OCI-LY7 (cell line): ENCODE data around the gene VEZF1. TPM values are rescaled to one million over a fixed set of nuclear protein-coding genes. Genes with fewer than 3 reads are reported as not detected.

Experiments
- BruUV-seq: library from RNA; stranded (reverse); fragments of 400-500 nt; replicated peaks from 2 replicates; lab custom pipeline; 2021; lab: Mats Ljungman, UMichigan
- CTCF ChIA-PET: fragments of 300-600 bp; sonication (Branson Sonifier 250); formaldehyde crosslinking; loops from one replicate; lab custom pipeline; 2022; ENCODE audit warnings: antibody characterized with exemption; ENCODE audit not compliant: unreplicated experiment; lab: Charles Lee
- POLR2A ChIA-PET: fragments of 300-600 bp; sonication (Branson Sonifier 250); formaldehyde crosslinking; loops from one replicate; lab custom pipeline; 2022; ENCODE audit warnings: antibody characterized with exemption; lab: Charles Lee
- DNase-seq: peaks from one replicate; pipeline ENCODE4 v3.0.0-alpha.2; 2015; ENCODE audit warnings: low spot score
- H2AFZ ChIP-seq: fragments of 200-600 bp; sonication (generic), shearing (Covaris generic); 2 replicates; pipeline ENCODE4 v1.6.1; 2014; ENCODE audit warnings: mild to moderate bottlenecking, antibody characterized with exemption, low read length, moderate library complexity
- H3K27ac ChIP-seq: fragments of 200-600 bp; sonication (generic); 2 replicates; pipeline ENCODE4 v1.5.1; 2014; ENCODE audit warnings: mixed run types, low read depth, mild to moderate bottlenecking, moderate library complexity, low read length, inconsistent platforms; ENCODE audit not compliant: poor library complexity, severe bottlenecking
- H3K36me3 ChIP-seq: fragments of 200-600 bp; sonication (generic); 2 replicates; pipeline ENCODE4 v1.6.1; 2014; ENCODE audit warnings: mild to moderate bottlenecking, antibody characterized with exemption, low read length, moderate library complexity, mixed read lengths; ENCODE audit not compliant: insufficient read depth
- H3K4me1 ChIP-seq: fragments of 200-600 bp; sonication (generic); 2 replicates; pipeline ENCODE4 v1.5.1; 2014; ENCODE audit warnings: mild to moderate bottlenecking, low read length; ENCODE audit not compliant: insufficient read depth, poor library complexity, severe bottlenecking
- H3K4me2 ChIP-seq: fragments of 200-600 bp; sonication (generic); 2 replicates; pipeline ENCODE4 v1.6.1; 2014; ENCODE audit warnings: mild to moderate bottlenecking, low read length
- H3K4me3 ChIP-seq: fragments of 200-600 bp; sonication (generic); 2 replicates; pipeline ENCODE4 v1.5.1; 2014; ENCODE audit warnings: mild to moderate bottlenecking, low read depth, low read length; ENCODE audit not compliant: poor library complexity, severe bottlenecking
- H3K79me2 ChIP-seq: fragments of 200-600 bp; sonication (generic); 2 replicates; pipeline ENCODE4 v1.6.1; 2016; ENCODE audit warnings: low read depth, mild to moderate bottlenecking, low read length, moderate library complexity, mixed read lengths; ENCODE audit not compliant: insufficient read depth
- H3K9me2 ChIP-seq: fragments of 200-600 bp; sonication (generic); 2 replicates; pipeline ENCODE4 v1.6.1; 2016; ENCODE audit warnings: mild to moderate bottlenecking, low read length, mixed read lengths; ENCODE audit not compliant: insufficient read depth
- H3K9me3 ChIP-seq: fragments of 200-600 bp; sonication (generic); 2 replicates; pipeline ENCODE4 v1.6.1; 2014; ENCODE audit warnings: mild to moderate bottlenecking, mixed run types, low read length, mixed read lengths
- H4K20me1 ChIP-seq: fragments of 200-600 bp; sonication (generic); 2 replicates; pipeline ENCODE4 v1.6.1; 2014; ENCODE audit warnings: mild to moderate bottlenecking, antibody characterized with exemption, low read length, moderate library complexity, mixed read lengths; ENCODE audit not compliant: insufficient read depth
- EZH2phosphoT487 ChIP-seq: fragments of 200-600 bp; sonication (generic); IDR thresholded peaks from 2 replicates; pipeline ENCODE4 v1.6.1; 2018; ENCODE audit warnings: low read depth, borderline replicate concordance, mild to moderate bottlenecking, mixed run types, antibody characterized with exemption, low read length, moderate library complexity, mixed read lengths
- intact Hi-C: fragments of 100-400 bp; cut with micrococcal nuclease; formaldehyde crosslinking; loops from one replicate; pipeline ENCODE4 v1.10.0; 2022; ENCODE audit not compliant: unreplicated experiment
- total RNA-seq, 2 experiments: library from RNA; depleted of rRNA in 1 of 2; stranded (reverse); fragments of >200 nt in 1 of 2; shearing (Covaris generic) in 1 of 2; gene quantifications; 2 replicates each; pipeline ENCODE4 v1.2.3, GENCODE V29; 2014 to 2022
- TF ChIP-seq, protein P1 (sequence below): fragments of 200-600 bp; sonication (generic); conservative IDR thresholded peaks from 2 replicates; pipeline ENCODE4 v1.5.1; 2014; ENCODE audit warnings: mild to moderate bottlenecking, antibody characterized with exemption, low read length, moderate library complexity, mixed read lengths

VEZF1 gene
- total RNA-seq, 2 experiments from 2014 or later: 22.6 to 35.4 TPM

DNA sequence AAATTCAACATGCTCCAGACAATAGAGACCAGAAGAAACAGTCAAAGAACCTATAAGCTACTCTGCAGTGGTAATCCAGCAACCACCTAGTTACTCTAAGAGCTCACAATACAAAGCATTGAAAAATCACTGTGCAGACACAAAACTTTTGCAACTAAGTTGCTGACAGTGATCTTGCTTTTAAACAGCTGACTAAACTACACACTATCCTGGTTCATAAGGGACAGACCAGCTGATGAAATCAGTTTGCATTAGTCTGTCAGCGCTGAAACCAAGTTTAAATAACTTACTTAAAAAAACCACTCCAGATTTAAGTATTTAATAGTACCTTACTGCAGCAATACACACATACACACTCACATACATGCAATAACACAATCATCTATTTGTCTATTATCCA, 4.6 kb downstream of the VEZF1 start:
- no peak overlapping the region for H2AFZ ChIP-seq
- no TSS peak for BruUV-seq
- ChIA-PET POLR2A (interaction anchor here (0.6 kb wide), 1 partner anchor 10 kb away, joined by 3 read pairs; no protein-coding TSS in a partner anchor), CTCF (no interaction called here)
- H3K27ac ChIP-seq: no peak overlapping the region
- TF ChIP-seq, protein P1, sequence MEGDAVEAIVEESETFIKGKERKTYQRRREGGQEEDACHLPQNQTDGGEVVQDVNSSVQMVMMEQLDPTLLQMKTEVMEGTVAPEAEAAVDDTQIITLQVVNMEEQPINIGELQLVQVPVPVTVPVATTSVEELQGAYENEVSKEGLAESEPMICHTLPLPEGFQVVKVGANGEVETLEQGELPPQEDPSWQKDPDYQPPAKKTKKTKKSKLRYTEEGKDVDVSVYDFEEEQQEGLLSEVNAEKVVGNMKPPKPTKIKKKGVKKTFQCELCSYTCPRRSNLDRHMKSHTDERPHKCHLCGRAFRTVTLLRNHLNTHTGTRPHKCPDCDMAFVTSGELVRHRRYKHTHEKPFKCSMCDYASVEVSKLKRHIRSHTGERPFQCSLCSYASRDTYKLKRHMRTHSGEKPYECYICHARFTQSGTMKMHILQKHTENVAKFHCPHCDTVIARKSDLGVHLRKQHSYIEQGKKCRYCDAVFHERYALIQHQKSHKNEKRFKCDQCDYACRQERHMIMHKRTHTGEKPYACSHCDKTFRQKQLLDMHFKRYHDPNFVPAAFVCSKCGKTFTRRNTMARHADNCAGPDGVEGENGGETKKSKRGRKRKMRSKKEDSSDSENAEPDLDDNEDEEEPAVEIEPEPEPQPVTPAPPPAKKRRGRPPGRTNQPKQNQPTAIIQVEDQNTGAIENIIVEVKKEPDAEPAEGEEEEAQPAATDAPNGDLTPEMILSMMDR: no peak
- no peak for TF ChIP-seq EZH2phosphoT487
- peaks cover 48% of the 10 kb centered on the region for H3K79me2 ChIP-seq
- no peak overlapping the region for H3K4me2 ChIP-seq
- H3K36me3 ChIP-seq: peaks cover 68% of the 10 kb centered on the region
- intact Hi-C loops: no loop called here
- H4K20me1 ChIP-seq: peaks cover 30% of the 10 kb centered on the region; the same call in 1 of the 2 replicates
- peaks cover 10% of the 10 kb centered on the region for H3K4me1 ChIP-seq
- no peaks in the 10 kb centered on the region for H3K9me3 ChIP-seq
- H3K9me2 ChIP-seq: no peaks in the 10 kb centered on the region
- DNase-seq: no peak
- no peak overlapping the region for H3K4me3 ChIP-seq

DNA sequence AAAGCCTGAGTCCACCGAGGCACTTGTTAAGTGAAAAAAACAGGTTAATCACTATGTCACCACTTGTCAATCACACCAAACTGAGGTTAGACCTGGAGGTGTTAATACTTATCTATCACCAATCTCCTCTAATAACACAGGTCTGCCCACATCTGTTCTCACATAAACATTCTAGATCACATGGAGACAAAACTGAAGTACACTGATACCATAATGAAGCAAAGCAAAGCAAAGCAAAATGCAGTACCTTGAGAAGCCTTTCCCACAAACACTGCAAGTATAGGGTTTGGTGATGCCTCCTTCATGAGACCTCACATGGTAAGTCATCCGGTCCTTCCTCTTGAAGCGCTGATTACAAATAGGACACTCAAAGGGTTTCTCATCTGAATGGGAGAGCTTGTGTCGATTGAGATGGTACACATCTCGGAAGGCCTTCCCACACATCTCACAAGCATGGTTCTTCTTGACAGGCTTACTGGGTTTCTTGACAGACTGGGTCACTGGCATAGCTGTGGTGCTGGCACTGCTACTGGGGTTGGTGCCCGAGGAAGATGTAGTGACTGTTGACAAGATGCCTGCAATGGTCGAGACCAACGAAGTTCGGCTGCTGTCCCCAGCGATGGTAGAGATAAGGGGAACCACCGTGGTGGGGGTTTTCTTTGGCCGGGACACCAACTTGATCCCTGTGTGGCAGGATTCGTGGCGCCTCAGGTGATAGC, 5.4 kb downstream of the VEZF1 start:
- POLR2A ChIA-PET: no interaction called here
- Histone ChIP-seq H3K4me2 (no peak overlapping the region), H3K4me3 (no peak overlapping the region), H2AFZ (no peak overlapping the region), H3K27ac (no peak overlapping the region), H3K79me2 (peaks cover 46% of the 10 kb centered on the region), H3K36me3 (peaks cover 77% of the 10 kb centered on the region), H3K9me3 (no peaks in the 10 kb centered on the region), H3K9me2 (no peaks in the 10 kb centered on the region), H3K4me1 (peaks cover 10% of the 10 kb centered on the region), H4K20me1 (peaks cover 30% of the 10 kb centered on the region; the same call in 1 of the 2 replicates)
- BruUV-seq: no TSS peak
- intact Hi-C loops: no loop called here
- TF ChIP-seq, protein P1: no peak
- TF ChIP-seq EZH2phosphoT487: no peak
- CTCF ChIA-PET: no interaction called here
- no peak for DNase-seq

DNA sequence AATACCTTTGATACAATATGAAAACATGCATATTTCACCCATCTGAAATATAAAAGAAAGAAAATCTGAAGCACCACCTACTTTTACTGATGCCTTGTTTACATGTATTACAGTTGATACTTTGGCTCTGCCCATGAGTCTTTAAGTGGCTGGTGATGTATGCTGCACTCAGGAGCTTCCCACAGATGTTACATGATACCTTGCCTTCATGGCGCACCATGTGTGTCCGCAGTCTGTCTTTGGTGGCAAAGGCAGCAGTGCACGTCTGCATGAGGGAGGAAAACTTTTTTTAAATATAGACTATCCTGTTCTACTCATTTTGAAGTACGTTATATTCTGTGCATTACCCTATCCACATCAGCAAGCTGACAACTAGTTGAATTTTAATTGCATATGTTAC, 7.5 kb downstream of the VEZF1 start:
- H3K4me2 ChIP-seq: no peak overlapping the region
- no peak for DNase-seq
- no peaks in the 10 kb centered on the region for H3K9me3 ChIP-seq
- CTCF ChIA-PET: no interaction called here
- H3K27ac ChIP-seq: no peak overlapping the region
- H4K20me1 ChIP-seq: peaks cover 21% of the 10 kb centered on the region; the same call in 1 of the 2 replicates
- peaks cover 25% of the 10 kb centered on the region for H3K79me2 ChIP-seq
- TF ChIP-seq, protein P1: no peak
- TF ChIP-seq EZH2phosphoT487: no peak
- peaks cover 97% of the 10 kb centered on the region for H3K36me3 ChIP-seq
- H3K9me2 ChIP-seq: no peaks in the 10 kb centered on the region
- H3K4me1 ChIP-seq: no peaks in the 10 kb centered on the region
- POLR2A ChIA-PET: interaction anchor here (1.1 kb wide), 1 partner anchor 13 kb away, joined by 3 read pairs; no protein-coding TSS in a partner anchor
- no peak overlapping the region for H2AFZ ChIP-seq
- no TSS peak for BruUV-seq
- no peak overlapping the region for H3K4me3 ChIP-seq
- intact Hi-C loops: no loop called here
